Esophagus muscularis mucosa (tissue), 4 donors: ENCODE measurements around the gene OTP. TPM values are rescaled to one million over a fixed set of nuclear protein-coding genes. Genes with fewer than 3 reads are reported as not detected.

Experiments
- DNase-seq: peaks from one replicate; pipeline ENCODE4 v3.0.0-alpha.2; 2017; ENCODE audit errors: extremely low spot score
- H3K27ac ChIP-seq, 4 donors: fragments of 200-600 bp; sonication (generic); replicated peaks in 1 of 4; 1 replicate in 3 of 4; 2 replicates in 1 of 4; pipeline ENCODE4 v1.5.1; 2016 to 2019; ENCODE audit warnings: mild to moderate bottlenecking in 1 of 4
- H3K27me3 ChIP-seq, 4 donors: fragments of 200-600 bp; sonication (generic); one replicate each; pipeline versions ENCODE4 v1.5.1 to v1.6.0; 2016 to 2019
- H3K36me3 ChIP-seq, 4 donors: fragments of 200-600 bp; sonication (generic); one replicate each; pipeline ENCODE4 v1.5.1; 2016 to 2019
- H3K4me1 ChIP-seq, 4 donors: fragments of 200-600 bp; sonication (generic); one replicate each; pipeline ENCODE4 v1.5.1; 2016 to 2019
- H3K4me3 ChIP-seq, 4 donors: fragments of 200-600 bp; sonication (generic); 1 replicate in 2 of 4; 2 replicates in 2 of 4; pipeline ENCODE4 v1.5.1; 2016 to 2019; ENCODE audit warnings: mild to moderate bottlenecking in 4 of 4, moderate library complexity in 1 of 4
- H3K9me3 ChIP-seq, 4 donors: fragments of 200-600 bp; sonication (generic); 1 replicate in 3 of 4; 2 replicates in 1 of 4; pipeline ENCODE4 v1.5.1; 2016 to 2019
- EP300 ChIP-seq: sonication (generic); formaldehyde crosslinking; IDR thresholded peaks from one replicate; pipeline ENCODE4 v1.6.1; 2017; ENCODE audit warnings: antibody characterized with exemption
- POLR2A ChIP-seq: fragments of 450-650 bp; IDR thresholded peaks from one replicate; pipeline ENCODE4 v1.6.1; 2017; ENCODE audit warnings: antibody characterized with exemption, moderate library complexity, mild to moderate bottlenecking, low read depth
- POLR2AphosphoS5 ChIP-seq, 2 donors: sonication (generic); formaldehyde crosslinking; IDR thresholded peaks; one replicate each; pipeline ENCODE4 v1.6.1; 2017; ENCODE audit warnings: antibody characterized with exemption in 2 of 2
- WGBS: methylation state at CpG from one replicate; pipeline ENCODE4 v1.1.5; 2018; 5-methylcytosine and 5-hydroxymethylcytosine counted together
- intact Hi-C: fragments of 100-400 bp; cut with DNase I; formaldehyde crosslinking; loops from one replicate; pipeline ENCODE4 v1.15.1; 2023
- total RNA-seq, 4 donors: library from RNA; depleted of rRNA; stranded (reverse); fragments of >200 nt; gene quantifications; one replicate each; pipeline versions ENCODE4 v1.1.0 to v1.2.1, GENCODE V29; 2016
- TF ChIP-seq, protein P1 (sequence below), 3 experiments: fragments of 200-600 bp in 2 of 3; fragments of 450-650 bp in 1 of 3; sonication (generic) in 2 of 3; IDR thresholded peaks; one replicate each; pipeline ENCODE4 v1.5.1; 2017 to 2019; ENCODE audit warnings: antibody characterized with exemption in 3 of 3, mild to moderate bottlenecking in 2 of 3, moderate library complexity in 1 of 3

OTP gene
- total RNA-seq, 4 donors from 2014 or later, result not detected

DNA sequence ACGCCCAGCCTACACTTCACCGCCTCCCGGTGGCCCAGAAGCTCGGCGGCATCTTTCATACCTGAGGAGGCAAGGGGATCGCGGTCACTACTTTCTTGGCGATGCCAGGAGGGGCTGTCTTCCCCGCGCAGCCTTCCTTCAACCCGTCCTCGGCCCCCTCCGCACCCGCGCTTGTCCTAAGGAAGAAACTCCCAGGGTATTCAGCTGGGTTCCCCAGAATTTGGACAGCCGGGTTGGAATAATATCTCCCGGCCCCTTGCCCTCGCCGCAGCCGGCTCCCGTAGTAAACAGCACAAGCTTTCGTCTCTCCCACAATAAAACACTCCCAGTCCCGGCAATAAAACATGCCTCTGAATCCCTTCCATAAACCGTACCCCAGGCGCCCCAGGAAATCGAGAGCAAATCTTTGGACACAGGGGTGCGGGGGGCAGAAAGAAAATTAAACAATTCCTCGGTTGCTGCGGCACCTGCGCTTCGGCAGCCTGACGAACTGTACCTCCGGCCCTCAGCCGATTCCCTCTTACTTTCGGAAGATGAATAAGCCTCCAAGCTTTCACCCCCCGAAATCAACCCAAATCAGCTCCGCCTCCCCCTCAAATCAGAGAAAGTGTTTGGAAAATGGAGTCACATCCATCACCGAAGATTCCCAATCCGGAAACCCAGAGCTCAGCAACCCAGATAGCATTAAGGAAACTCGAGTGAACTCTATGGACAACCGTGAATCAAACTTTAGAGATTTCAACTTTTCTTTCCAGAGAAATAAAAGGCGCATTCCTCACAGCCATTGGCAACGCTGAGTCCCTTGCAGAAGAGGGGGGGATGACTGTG lies 1.1 kb downstream of the OTP start:
- WGBS, result 10% methylated on average over 37 of the region's 43 CpGs
- intact Hi-C loops, result no loop called here
- DNase-seq, result no peak
- H3K9me3 ChIP-seq, result no peaks in the 10 kb centered on the region
- H3K4me1 ChIP-seq, result peaks cover 27 to 49% (median 40%) of the 10 kb centered on the region in 4 donors
- peaks cover 18 to 100% (median 94%) of the 10 kb centered on the region in 4 donors for H3K27me3 ChIP-seq
- no peak overlapping the region for H3K27ac ChIP-seq
- H3K4me3 ChIP-seq, result peak overlapping the region in 2 of 4 donors; percentile 2 to 7
- no peak for TF ChIP-seq POLR2AphosphoS5 (IDR thresholded peaks at IDR 0.05)
- no peak for TF ChIP-seq EP300
- TF ChIP-seq POLR2A, result no peak
- TF ChIP-seq, protein P1, sequence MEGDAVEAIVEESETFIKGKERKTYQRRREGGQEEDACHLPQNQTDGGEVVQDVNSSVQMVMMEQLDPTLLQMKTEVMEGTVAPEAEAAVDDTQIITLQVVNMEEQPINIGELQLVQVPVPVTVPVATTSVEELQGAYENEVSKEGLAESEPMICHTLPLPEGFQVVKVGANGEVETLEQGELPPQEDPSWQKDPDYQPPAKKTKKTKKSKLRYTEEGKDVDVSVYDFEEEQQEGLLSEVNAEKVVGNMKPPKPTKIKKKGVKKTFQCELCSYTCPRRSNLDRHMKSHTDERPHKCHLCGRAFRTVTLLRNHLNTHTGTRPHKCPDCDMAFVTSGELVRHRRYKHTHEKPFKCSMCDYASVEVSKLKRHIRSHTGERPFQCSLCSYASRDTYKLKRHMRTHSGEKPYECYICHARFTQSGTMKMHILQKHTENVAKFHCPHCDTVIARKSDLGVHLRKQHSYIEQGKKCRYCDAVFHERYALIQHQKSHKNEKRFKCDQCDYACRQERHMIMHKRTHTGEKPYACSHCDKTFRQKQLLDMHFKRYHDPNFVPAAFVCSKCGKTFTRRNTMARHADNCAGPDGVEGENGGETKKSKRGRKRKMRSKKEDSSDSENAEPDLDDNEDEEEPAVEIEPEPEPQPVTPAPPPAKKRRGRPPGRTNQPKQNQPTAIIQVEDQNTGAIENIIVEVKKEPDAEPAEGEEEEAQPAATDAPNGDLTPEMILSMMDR (IDR thresholded peaks at IDR 0.05), result no peak
- no peaks in the 10 kb centered on the region for H3K36me3 ChIP-seq

DNA sequence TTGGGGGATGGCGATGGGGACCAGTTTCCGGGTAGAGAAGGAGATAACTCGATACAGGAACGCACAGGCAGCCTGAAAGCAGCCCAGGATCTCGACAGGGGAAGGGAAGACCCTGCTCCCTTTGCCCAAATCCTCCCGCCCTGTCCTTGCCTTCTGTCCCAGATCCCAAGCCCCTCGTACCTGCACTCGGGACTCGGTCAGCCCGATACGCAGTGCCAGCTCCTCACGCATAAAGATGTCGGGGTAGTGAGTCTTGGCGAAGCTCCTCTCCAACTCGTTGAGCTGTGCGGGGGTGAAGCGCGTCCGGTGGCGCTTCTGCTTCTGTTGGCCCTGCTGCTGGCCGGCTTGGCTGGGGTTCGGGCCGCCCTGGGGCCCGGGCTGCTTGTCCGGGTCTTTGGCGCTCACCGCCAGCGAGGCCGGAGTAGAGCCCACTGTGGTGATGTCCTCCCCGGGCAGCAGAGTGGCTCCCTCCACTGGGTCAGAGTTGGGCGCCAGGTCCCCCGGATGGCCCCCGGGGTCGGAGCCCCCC lies 1.8 kb downstream of the OTP start:
- DNase-seq, result no peak
- Histone ChIP-seq H3K27ac (no peak overlapping the region), H3K4me1 (peaks cover 27 to 49% (median 40%) of the 10 kb centered on the region in 4 donors), H3K9me3 (no peaks in the 10 kb centered on the region), H3K36me3 (no peaks in the 10 kb centered on the region), H3K4me3 (peak overlapping the region in 1 of 4 donors; percentile 7), H3K27me3 (peaks cover 18 to 100% (median 94%) of the 10 kb centered on the region in 4 donors)
- intact Hi-C loops, result no loop called here
- TF ChIP-seq POLR2A (no peak), POLR2AphosphoS5 (IDR thresholded peaks at IDR 0.05) (no peak), EP300 (no peak)
- TF ChIP-seq, protein P1 (IDR thresholded peaks at IDR 0.05), result no peak
- 4% methylated on average over 31 of the region's 34 CpGs for WGBS

DNA sequence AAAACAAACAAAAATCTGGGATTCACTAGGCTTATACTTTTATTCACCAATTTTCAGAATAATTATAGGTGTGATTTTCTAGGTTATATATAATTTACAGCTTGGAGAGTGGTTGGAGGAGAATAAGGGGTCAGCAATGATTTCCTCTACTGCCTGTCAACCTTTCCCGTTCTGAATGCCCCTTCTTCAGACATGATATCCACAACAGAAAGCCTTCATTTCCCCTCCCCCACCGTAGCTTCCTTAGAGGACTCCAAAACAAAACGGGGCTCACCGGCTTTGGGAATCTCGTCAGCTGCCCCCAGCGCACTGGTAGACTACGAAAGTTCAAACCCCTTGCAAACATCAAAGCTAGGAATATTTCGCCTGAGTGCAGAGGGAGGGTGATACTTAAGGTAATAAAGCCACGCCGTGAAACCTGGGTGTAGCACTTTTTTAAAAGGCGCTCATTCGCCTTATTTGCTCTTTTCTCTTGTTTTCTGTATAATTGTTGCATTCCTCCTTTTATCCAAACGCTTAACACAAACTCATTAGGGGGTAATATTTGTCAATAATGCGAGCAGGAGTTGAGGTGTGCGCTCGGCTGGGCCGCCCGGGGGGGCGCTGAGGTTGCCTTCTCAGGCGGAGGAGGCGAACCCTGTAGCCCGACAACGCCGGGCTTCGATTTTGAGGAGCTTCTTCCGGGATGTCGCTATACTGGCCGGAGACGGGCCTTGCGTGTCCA lies 2.4 kb downstream of the OTP start:
- no peak overlapping the region for H3K27ac ChIP-seq
- TF ChIP-seq POLR2AphosphoS5 (IDR thresholded peaks at IDR 0.05) (no peak), EP300 (no peak), POLR2A (no peak)
- TF ChIP-seq, protein P1 (IDR thresholded peaks at IDR 0.05), result no peak

DNA sequence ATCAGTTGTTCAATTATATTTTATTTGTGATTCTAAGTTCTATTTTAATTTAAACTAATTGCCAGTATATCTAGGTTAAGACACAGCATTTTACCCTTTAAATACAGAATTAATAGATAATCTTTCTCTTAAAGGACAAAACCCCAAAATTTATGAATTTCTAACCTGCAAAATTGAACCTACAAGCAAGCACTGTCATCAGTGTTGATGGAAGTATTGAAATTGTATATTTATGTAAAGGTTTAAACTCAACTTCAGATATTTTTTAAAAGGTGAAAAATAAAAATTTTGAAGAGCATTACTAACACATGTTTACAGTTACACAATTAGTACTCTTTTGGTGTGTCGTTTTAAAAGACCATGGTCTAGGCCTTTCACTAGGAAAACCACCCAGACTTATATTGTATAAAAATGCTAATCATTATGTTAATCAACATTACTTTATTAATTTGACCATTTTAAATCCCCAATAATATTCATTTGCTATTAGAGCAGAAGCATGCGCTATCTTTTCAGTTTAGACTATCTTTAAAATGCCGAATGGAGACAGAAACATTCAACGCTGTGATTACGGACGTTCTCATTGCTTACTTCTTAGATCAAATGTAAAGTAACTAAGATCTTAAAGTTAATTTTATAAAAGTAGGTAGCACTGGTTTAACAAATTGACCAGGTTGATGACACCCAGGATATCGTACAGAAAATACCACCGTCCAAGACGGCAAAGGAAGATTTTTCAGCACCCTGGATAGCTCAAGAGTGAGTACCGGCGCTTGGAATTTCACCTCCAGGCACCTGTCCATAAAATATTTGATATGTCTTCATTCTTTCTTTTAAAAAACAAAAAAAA lies 3.2 kb downstream of the OTP start:
- DNase-seq, result no peak
- Histone ChIP-seq H3K36me3 (no peaks in the 10 kb centered on the region), H3K9me3 (no peaks in the 10 kb centered on the region), H3K4me3 (no peak overlapping the region), H3K4me1 (peaks cover 32 to 49% (median 44%) of the 10 kb centered on the region in 4 donors), H3K27ac (no peak overlapping the region), H3K27me3 (peaks cover 18 to 100% (median 94%) of the 10 kb centered on the region in 4 donors)
- intact Hi-C loops, result no loop called here
- no peak for TF ChIP-seq POLR2A
- TF ChIP-seq, protein P1 (IDR thresholded peaks at IDR 0.05), result no peak
- TF ChIP-seq POLR2AphosphoS5 (IDR thresholded peaks at IDR 0.05), result no peak
- no peak for TF ChIP-seq EP300
- 23% methylated on average over 11 of the region's 11 CpGs for WGBS

More for the DNA sequence above, 2.4 kb downstream of the OTP start:
- H3K4me1 ChIP-seq, result peaks cover 29 to 49% (median 43%) of the 10 kb centered on the region in 4 donors
- H3K4me3 ChIP-seq, result no peak overlapping the region
- peaks cover 18 to 100% (median 93%) of the 10 kb centered on the region in 4 donors for H3K27me3 ChIP-seq
- no peak for DNase-seq
- no peaks in the 10 kb centered on the region for H3K36me3 ChIP-seq
- no peaks in the 10 kb centered on the region for H3K9me3 ChIP-seq
- intact Hi-C loops, result no loop called here
- 7% methylated on average over 30 of the region's 30 CpGs for WGBS
